ENCODE data around the gene ATP5F1D.

The ATP5F1D gene

DNA sequence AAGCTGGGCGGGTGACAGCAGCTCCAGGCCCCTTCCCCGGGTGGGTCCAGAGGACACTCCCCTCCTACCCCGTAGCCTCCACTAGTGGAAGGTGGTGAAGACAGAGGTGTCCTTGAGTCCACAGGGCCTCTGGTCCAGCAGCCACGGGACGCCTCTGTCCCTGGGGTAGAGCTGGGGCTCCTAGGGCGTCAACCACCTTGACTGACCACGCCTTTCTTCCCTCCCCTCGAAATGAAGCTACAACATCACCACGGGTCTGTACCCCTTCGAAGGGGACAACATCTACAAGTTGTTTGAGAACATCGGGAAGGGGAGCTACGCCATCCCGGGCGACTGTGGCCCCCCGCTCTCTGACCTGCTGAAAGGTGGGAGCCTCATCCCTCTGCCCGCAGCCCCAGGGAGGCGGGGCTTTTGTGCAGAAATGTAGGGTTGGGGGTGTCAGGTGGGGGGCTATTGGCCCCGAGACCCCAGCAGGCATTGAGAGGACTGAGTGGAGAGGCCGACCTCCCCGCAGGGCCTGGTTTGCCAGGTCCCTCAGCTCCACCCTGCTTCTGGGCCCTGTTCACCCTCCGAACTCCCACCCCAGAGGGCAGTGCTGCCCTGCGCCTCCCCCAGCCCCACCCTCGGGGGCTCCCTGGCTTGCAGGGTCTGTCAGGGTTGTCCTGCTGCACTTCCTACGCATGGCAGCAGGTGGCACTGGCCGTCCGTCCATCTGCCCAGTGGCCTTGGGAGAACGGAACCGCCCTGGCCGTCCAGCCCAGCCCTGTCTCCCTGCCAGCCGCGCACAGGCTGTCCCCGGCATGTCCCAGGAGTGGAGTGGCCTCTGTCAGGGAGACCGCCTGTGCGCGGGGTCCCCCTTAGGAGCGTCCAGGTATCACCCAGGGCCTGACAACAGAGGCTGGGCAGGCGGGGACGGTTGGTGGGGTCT lies 20.3 kb upstream of the ATP5F1D start:
- DNase-seq (ENCODE audit: low spot score), result no peak

DNA sequence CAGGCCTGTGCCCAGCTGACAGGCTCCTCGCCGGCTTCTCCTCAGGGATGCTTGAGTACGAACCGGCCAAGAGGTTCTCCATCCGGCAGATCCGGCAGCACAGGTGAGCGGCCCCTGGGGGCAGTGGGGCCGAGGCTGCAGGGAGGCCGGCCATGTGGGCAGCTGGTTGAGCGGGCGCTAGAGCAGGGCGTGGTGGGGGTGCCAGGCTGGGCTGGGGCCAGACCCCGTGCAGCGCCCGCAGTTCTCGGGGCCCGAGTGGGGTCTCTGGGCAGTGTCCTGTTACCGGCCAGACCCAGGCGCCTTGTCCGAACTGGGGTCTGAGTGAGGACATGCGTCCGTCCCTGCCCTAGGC lies 19.7 kb upstream of the ATP5F1D start:
- no peak for DNase-seq (ENCODE audit: low spot score)

DNA sequence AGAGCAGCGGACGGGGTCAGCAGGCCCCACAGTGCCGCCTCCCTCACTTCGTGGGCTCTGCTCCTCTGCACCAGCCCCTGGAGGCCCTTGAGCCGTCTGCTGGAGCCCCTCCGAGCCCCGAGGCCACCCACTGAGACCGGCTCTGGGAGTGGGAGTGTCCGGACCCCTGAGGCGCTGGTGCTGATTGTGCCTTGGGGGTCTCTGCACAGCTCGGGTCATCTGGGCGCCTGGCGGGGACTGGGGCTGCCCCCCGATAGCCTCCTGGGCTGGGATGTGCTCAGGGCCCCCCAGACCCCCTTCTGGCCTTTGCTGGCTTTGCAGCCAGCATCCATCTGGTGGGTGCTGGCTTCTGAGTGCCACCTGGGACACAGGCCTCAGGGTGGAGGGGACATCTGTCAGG lies 19.2 kb upstream of the ATP5F1D start:
- no peak for DNase-seq (ENCODE audit: low spot score)

DNA sequence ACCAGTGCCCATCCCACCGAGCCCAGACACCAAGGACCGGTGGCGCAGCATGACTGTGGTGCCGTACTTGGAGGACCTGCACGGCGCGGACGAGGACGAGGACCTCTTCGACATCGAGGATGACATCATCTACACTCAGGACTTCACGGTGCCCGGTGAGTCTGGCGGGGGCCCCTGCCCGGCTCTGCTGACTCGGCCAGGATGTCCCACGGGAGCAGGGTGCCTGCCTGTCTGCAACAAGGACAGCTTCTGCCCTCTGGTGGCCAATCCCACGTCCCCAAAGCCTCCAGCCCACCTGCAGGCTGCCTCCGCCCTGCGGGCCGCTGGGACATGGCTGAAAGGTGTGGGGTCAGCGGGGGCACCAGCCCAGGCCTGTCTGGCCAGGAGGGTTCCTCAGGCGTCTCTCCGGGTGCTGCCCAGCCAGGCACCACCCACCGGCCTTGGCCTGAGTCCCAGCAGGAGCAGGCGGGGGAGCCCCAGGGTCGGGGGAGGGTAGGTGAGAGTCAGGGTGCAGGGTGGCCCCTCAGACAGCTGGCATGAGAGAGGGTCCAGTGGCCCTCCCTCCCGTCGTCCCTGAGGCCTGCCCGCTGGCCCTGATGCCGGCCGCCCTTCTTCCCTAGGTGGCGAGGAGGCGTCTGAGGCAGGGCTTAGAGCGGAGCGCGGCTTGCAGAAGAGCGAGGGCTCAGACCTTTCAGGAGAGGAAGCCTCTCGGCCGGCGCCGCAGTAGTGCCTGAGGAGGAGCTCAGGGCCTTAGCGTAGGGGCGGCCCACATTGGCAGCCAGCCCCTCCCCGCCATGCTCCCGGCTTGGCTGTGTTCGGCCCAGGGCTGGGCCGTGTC lies 18.3 kb upstream of the ATP5F1D start:
- no peak for DNase-seq (ENCODE audit: low spot score)

DNA sequence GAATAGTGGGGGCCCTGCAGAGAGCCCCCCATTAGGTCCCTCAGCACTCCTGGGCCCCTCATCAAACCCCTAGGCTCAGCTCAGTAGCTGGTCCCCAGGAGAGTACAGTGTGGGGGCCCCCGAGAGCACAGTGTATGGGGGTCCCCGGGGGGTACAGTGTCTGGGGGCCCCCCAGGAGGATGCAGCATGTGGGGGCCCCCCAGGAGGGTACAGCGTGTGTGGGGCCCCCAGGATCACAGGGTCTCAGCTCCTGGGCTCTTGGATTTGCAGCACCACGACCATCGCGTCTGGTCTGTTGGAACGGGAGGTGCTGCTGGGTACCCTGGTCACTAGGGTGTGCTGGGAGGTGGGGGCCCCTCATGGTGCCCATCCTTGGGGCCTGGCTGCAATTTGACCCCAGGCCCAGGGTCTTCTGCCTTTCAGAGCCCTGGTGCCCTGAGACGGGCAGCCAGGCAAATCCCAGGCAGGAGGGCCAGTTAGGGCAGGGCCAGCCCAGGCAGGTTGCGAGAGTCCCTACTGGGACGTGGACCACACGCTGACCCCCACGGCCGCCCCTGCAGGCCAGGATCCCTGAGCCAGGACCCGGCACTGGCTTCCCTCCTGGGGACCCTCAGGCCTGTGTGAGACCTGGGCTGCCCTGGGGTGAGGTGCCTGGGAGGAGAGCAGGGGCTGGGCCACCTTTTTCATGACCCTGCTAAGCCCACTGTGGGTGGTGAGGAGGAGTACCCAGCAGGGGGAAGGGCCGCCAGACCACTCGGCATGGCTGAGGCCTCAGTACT lies 17.3 kb upstream of the ATP5F1D start:
- no peak for DNase-seq (ENCODE audit: low spot score)

DNA sequence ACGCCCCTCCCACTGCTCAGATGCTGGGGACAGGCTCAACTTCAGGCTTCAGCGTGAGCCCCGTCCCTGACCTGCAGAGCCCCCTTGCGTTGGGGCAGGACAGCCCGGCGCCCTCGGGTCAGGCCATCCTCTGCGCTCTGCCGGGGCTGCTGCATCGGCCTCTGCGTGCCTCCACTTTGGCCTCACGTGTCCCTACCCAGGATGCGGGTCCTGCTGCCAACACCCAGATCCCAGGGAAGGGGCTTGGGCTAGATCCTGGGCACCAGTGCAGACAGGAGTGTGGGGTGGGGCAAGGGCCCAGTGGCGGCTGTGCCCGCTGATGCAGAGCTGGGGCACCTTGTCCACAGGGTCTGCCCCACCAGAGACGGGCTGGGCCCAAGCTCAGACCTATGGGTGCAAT lies 16.7 kb upstream of the ATP5F1D start:
- DNase-seq (ENCODE audit: low spot score), result no peak

DNA sequence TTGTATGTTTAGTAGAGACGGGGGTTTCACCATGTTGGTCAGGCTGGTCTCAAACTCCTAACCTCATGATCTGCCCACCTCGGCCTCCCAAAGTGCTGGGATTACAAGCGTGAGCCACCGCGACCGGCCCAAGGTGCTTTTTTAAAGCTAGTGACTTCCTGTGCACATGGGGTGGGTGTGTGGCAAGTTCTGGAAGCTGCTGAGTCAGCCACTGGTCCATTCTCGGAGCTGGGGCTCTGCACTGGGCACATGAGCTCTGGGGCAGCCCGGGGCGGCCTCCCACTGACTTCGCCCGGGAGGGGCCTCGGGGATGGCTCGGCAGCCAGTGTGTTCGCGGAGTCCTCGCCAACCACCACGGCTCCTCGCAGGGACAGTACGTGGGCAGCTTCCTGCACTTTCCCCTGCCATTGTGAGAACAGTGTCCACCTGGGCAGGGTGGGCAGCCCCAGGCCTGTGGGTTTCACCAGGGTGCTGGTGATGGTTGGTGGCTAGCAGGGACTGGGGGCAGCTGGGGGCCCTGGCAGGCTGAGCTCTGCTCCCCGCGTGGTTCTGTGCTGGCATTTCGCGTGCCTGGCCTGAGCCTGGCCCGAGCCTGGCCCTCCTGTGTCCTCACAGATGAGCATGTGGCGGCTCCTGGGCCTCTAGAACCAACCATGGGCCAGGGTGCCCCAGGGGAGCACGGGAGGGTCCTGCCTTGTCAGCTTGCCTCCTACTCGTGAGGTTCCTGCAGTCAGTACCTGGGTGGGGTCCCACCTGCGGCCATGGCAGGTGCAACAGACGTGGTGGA lies 15.9 kb upstream of the ATP5F1D start:
- DNase-seq (ENCODE audit: low spot score), result no peak

DNA sequence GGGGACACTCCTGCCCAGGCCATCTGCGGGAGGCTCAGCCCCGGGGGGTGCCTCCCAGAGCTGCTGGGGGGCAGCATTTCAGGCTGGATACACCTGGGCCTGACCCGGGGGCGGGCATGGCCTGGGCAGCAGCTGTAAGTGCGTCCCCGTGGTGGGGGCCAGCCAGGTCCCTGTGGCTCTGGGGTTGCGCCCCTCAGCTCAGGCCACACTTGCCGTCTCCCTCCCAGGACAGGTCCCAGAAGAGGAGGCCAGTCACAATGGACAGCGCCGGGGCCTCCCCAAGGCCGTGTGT lies 15.4 kb upstream of the ATP5F1D start:
- DNase-seq (ENCODE audit: low spot score), result no peak

DNA sequence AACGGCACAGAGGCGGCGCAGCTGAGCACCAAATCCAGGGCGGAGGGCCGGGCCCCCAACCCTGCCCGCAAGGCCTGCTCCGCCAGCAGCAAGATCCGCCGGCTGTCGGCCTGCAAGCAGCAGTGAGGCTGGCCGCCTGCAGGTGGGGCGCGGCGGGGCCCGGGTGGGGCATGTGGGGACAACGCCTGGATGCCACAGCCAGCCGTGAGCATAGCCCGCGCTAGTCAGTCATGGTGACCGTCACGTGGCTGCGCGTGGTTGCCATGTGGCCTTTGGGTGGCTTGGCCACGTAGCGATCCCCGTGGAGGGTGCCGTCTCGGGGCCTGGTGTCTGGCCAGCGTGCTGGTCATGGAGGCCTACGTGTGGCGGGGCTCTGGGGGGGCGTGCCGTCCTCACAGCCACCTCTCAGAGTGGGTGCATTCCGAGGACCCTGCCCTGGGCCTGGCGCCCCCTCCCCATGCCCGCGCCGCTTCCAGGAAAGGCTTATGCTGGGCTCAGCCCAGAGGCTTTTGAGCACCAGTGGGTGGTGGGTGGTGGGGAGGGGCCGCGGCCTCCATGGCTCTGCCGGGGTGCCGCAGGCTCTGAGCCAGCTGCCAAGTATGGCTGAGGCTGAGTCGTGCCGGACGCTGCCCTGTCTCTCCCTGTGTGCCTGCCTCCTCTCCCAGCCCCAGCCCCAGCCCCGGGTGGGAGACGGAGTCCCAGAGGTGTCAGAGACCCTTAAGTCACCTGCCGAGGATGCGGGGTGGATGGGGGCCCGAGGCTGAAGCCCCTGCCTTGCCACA lies 14.8 kb upstream of the ATP5F1D start:
- no peak for DNase-seq (ENCODE audit: low spot score)

DNA sequence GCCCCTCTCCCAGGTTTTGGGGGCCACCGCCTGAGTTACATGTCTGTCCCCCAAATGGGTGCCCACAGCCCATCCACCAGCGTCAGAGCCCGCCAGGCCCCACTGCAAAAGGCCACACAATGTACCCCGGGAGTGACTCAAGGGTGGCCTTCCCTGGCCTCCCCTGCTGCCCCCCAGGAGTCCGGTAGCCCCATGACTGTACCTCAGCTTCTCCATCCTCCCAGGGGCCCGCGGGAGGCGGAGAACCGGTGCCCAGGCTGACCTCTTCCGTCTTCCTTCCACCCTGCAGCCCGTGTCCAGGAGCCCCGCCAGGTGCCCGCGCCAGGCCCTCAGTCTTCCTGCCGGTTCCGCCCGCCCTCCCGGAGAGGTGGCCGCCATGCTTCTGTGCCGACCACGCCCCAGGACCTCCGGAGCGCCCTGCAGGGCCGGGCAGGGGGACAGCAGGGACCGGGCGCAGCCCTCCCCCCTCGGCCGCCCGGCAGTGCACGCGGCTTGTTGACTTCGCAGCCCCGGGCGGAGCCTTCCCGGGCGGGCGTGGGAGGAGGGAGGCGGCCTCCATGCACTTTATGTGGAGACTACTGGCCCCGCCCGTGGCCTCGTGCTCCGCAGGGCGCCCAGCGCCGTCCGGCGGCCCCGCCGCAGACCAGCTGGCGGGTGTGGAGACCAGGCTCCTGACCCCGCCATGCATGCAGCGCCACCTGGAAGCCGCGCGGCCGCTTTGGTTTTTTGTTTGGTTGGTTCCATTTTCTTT lies 14.1 kb upstream of the ATP5F1D start:
- no peak for DNase-seq (ENCODE audit: low spot score)

DNA sequence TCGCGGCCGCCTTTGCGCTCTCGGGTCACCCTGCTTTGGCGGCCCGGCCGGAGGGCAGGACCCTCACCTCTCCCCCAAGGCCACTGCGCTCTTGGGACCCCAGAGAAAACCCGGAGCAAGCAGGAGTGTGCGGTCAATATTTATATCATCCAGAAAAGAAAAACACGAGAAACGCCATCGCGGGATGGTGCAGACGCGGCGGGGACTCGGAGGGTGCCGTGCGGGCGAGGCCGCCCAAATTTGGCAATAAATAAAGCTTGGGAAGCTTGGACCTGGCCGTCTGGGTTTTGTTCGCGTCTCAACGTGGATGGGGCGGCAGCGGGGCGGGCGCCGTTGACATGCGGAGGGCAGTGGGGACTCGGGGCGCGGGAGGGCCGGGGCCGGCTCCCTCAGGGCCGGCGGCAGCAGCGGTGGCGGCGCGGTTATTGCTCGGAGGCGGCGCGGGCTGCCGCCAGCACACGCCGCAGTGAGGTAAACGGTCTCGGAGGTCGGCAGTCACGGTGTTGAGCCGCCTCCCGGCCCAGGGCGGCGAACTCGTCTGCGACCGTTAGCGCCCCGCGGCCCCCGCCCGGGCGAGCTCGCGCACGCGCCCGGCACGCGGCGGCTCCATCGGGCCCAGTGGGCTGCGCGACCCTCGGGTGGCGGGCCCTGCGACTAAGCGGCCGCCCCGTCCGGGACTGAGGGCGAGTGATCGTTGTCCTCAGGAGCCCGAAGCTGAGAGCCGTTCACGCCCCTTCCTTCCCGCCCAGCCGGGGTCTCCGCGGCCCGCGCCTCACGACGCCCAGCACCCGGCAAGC lies 13.2 kb upstream of the ATP5F1D start:
- no peak for DNase-seq (ENCODE audit: low spot score)

DNA sequence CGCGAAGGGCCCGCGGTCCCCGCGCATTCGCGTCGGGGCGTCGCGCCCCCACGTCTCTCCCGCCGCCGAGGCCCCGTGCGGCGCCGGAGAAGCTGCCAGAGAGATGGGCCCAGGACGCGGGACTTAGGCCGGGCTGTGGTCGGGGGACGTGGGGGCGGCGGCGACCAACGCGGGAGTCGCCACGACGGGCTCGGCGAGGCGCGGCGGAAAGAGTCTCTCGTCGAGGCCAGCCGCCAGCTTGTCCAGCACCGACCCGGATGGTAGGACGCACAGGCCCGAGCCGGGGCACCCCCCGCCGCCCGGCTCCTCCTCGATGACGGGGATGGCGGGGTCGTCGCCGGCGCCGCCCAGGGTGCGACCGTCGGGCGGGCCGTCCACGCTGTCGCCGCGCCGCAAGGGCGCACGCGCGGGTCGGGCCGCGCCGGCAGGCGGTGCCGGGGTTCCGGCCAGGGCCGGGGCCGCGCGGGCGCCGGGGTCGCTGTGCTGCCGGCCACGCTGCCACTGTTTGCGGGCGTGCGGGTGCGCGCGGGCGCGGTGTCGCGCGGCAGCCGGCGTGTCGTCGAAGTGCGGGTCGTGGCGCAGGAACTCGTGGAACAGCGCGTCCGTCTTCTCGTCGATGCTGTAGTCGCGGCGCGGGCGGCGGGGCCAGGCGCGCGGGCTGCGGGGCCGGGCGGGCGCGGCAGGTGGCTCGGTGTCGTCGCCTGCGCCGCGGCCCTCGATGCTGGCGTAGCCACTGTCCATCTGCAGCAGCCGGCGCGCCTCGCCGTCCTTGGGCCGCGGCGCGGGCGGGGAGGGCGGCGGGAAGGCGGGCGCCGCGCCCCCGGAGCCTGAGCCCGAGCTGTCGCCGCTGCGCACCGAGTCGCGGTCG lies 12.3 kb upstream of the ATP5F1D start:
- DNase-seq (ENCODE audit: low spot score), result no peak

DNA sequence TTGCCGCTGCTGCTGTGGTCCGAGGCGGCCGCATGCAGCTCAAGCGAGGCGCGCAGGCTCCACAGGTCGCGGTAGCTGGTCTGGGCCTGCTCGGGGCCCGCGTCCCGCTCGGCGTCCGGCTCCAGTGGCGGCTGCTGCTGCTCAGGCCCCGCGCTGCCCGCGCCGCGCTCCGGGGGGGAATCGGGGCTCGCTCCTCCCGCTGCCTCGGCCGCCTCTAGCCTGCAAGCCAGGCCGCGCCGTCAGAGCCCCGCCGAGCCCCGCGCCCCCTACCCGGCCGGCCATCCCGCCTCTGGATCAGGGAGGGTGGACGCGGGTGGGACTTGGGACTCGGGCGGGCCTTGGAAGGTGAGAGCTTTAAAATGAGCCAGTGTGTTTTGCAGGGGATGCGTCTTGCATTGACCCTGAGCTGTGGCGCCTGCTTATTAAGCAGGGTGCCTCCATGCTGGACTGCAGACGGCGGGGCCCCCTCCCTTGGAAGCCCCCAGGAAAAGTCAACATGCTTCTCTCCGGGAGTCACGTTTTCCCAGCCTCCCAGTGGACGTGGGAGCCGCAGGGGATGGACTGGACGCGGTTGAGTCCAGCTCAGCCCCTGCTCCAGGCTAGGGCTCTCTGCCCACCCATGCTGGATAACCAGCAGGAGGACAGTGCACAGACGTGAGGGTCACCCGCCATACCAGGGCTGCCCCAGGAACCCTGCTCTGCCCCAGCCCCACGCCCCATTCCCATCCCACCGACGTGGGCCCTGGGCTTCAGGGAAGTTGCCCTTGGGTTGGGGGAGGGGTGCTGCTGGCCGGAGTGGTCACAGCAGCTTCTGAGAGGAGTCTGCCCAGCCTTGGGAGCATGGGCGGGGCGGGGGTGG lies 11.4 kb upstream of the ATP5F1D start:
- DNase-seq (ENCODE audit: low spot score), result no peak

DNA sequence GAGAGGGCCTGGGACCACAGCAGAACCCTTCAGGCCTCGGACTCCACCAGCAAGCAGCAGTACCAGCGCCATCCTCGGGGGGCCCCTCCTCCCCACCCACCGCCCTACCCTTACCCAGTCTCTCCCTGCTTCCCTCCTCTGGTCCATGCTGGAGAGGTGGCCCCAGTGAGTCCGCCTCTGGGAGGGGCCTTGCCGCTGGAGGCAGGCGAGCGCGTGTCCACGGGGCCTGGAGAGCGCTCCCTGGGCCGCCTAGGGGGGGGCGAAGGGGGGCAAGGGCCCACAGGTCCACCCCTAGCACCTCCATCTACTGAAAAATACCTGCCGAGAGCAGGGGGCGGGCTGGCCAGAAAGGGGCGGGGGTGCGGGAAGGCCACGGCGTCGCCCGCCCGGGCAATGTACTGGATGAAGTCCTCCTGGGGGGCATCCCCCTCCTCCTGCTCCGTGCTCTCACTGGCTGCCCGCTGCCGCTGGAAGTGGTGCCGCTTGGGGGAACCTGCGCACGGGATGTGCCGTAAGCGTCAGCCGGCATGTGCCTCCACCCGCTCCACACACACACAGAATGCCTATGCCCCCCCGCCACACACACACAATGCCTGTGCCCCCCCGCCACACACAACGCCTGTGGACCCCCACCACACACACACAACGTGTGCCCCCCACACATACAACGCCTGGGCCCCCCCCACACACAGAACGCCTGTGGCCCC lies 10.6 kb upstream of the ATP5F1D start:
- no peak for DNase-seq (ENCODE audit: low spot score)

DNA sequence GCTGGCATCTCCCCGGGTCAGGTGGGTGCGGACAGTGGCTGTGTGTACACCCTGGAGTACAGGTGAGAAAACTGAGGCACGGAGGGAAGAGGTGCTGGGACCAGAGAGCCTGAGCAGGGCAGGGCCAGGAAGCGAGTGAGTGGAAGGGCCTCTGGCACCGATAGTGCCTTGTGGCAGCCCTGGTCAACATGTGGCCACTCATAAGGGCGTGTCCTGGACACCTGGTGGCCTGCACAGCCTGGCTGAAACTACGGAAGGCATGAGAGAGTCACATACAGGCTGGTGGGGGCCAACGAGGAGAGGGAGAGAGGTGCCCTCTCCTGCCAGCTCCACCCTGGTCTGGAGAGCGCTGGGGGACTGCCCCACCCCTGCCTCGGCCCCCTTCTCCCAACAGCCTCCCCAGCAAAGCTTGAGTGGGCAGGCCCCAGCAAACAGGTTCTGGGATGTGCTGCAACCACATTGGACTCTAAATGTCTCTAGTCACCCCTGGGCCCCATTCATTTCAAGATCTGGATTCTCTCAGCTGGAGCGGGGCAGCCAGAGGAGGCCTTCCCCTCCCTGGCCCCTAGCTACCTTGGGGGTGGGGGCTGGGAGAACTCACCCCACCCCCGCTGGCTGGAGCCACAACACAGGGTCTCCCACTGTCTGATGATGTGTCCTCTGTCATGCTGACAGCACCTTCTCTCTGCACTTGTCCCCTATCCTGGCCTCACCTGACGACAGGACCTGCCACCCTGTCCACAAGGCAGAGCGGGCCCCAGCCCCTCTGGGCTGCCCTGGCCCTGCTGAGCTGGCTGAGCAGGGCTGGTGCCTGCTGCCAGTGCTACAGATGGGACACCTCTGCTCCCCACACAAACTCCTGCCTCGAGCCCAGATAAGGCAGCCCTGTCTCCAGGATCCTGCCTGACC lies 9.6 kb upstream of the ATP5F1D start:
- DNase-seq (ENCODE audit: low spot score), result no peak

DNA sequence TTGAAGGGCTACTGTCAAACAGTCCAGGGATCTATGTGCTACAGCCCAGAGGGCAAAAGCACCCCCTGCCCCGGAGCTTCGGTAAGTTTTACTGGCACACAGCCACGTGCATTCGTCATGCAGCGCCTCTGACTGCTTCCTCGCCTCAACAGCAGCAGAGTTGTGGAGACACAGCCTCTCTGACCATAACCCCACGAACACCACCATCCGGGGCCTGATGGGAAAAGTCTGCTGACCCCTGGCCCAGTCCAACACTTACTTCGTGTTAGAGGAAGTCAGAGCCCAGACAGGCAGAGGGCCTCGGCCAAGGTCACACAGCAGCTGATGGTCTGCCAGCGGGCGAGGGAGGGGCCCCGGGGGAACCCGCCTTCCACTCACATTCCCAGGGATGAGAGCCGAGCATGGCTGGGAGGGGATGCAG lies 8.9 kb upstream of the ATP5F1D start:
- DNase-seq (ENCODE audit: low spot score), result no peak
